ENCODE results near the gene ESAM. TPM values are rescaled to one million over a fixed set of nuclear protein-coding genes. Genes with fewer than 3 reads are reported as not detected.

Gene ESAM
- total and polyA plus RNA-seq, 2 donors (not counting 1 experiment from before 2014, with no cell fraction given): 1.4 to 14.5 TPM

DNA sequence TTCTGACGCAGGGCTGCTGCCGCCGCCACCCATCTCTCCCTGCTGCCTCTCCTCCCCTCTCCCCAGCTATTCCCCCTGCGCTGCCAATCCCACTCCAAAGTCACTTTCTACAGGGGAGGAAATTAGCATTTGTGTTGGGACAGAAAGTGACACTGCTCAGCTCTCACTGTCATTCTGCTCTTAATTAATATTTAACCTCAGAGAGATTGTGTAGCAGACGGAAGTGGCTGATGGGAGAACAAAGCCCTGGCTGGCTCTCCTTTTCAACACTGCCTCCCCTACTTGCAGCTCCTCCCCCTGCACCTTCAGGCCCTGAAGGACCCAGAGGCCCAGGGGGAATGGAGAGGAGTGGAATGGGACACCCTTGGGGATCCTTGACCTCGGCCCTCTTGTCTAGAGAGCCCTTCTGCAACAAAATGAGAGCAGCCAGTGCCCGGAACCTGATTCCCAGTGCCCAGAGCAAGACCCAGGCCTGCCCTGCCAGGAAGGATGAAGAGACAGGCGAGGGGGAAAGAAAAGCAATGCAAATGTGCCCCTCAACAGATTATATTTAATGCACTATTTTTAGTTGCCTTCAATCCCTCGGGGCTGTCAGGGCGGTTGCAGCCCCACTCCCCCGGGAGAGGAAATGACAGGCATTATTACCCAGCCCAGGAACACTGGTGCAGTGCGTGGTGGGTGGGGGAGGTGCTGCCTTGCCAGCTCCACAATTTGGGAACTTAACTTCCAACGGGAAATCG lies 36.9 kb downstream of the ESAM start:
- peak overlapping the region in 3 of 5 experiments; percentile 5 to 45 (median 25) for H3K4me3 ChIP-seq (ENCODE audit: control extremely low read depth in 1 of 5, extremely low read depth in 1 of 5, insufficient read depth in 1 of 5, low read depth in 2 of 5, low read length in 4 of 5)
- ATAC-seq (ENCODE audit: low read depth) (peak; percentile 85), DNase-seq (peak; percentile 33)
- H3K4me1 Mint-ChIP-seq: peaks cover 60% of the 10 kb centered on the region
- intact Hi-C loops (cut with micrococcal nuclease): loop anchor here (5.0 kb wide), 1 partner anchor 53 kb away; the partner anchor contains the start of genes SIAE and SPA17
- peak overlapping the region; percentile 75 for H3K4me3 Mint-ChIP-seq
- WGBS (ENCODE audit: insufficient coverage): 4% methylated on average over 4 of the region's 14 CpGs
- H3K4me2 ChIP-seq (replicated peaks; ENCODE audit: low read depth, low read length, poor library complexity, severe bottlenecking): peak overlapping the region; percentile 74
- H3K27me3 ChIP-seq (replicated peaks in 1 of 4; ENCODE audit: control extremely low read depth in 1 of 4, control insufficient read depth in 3 of 4, insufficient read depth in 4 of 4, low read length in 3 of 4): peaks cover 0 to 13% (median under 1%) of the 10 kb centered on the region in 4 experiments
- H3K4me1 ChIP-seq (ENCODE audit: control insufficient read depth in 2 of 2, insufficient read depth in 2 of 2, low read length in 2 of 2): peaks cover 36 to 39% of the 10 kb centered on the region in 2 donors
- H3K27me3 Mint-ChIP-seq: peaks cover 31% of the 10 kb centered on the region
- no peak overlapping the region for H3K27ac Mint-ChIP-seq
- peak overlapping the region; percentile 44 for H2AFZ ChIP-seq (ENCODE audit: insufficient read depth, low read depth, low read length, poor library complexity, severe bottlenecking)
- CTCF ChIA-PET: interaction anchor here (1.0 to 1.2 kb wide), 3 partner anchors 15 to 56 kb away, joined by 3 to 5 read pairs (median 5); partner anchors contain the start of genes NRGN and SIAE
- no peaks in the 10 kb centered on the region for H3K9me3 Mint-ChIP-seq (ENCODE audit: insufficient read depth)
- H3K36me3 ChIP-seq (replicated peaks in 1 of 2; ENCODE audit: control extremely low read depth in 1 of 2, control insufficient read depth in 1 of 2, extremely low read depth in 1 of 2, insufficient read depth in 2 of 2, low read length in 1 of 2): no peaks in the 10 kb centered on the region
- no peaks in the 10 kb centered on the region for H3K9me3 ChIP-seq (ENCODE audit: control extremely low read depth in 1 of 3, control insufficient read depth in 2 of 3, insufficient read depth in 1 of 3, low read length in 2 of 3)
- TF ChIP-seq, protein P1, sequence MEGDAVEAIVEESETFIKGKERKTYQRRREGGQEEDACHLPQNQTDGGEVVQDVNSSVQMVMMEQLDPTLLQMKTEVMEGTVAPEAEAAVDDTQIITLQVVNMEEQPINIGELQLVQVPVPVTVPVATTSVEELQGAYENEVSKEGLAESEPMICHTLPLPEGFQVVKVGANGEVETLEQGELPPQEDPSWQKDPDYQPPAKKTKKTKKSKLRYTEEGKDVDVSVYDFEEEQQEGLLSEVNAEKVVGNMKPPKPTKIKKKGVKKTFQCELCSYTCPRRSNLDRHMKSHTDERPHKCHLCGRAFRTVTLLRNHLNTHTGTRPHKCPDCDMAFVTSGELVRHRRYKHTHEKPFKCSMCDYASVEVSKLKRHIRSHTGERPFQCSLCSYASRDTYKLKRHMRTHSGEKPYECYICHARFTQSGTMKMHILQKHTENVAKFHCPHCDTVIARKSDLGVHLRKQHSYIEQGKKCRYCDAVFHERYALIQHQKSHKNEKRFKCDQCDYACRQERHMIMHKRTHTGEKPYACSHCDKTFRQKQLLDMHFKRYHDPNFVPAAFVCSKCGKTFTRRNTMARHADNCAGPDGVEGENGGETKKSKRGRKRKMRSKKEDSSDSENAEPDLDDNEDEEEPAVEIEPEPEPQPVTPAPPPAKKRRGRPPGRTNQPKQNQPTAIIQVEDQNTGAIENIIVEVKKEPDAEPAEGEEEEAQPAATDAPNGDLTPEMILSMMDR (IDR thresholded peaks at IDR 0.05): no peak
- TF ChIP-seq EZH2 (IDR thresholded peaks at IDR 0.05; ENCODE audit: borderline replicate concordance, insufficient read depth, low read depth, low read length, poor library complexity, severe bottlenecking): no peak
- POLR2A ChIA-PET: interaction anchor here (0.6 kb wide), 1 partner anchor 1513 kb away, joined by 4 read pairs; no protein-coding TSS in a partner anchor
- H3K27ac ChIP-seq (ENCODE audit: low read length in 2 of 2): no peak overlapping the region
- H3K9ac ChIP-seq (ENCODE audit: low read length): peak overlapping the region; percentile 41
- no peaks in the 10 kb centered on the region for H3K79me2 ChIP-seq (ENCODE audit: control insufficient read depth, insufficient read depth, low read length)
- no peaks in the 10 kb centered on the region for H4K20me1 ChIP-seq (ENCODE audit: control insufficient read depth, insufficient read depth, low read length, poor library complexity, severe bottlenecking)

DNA sequence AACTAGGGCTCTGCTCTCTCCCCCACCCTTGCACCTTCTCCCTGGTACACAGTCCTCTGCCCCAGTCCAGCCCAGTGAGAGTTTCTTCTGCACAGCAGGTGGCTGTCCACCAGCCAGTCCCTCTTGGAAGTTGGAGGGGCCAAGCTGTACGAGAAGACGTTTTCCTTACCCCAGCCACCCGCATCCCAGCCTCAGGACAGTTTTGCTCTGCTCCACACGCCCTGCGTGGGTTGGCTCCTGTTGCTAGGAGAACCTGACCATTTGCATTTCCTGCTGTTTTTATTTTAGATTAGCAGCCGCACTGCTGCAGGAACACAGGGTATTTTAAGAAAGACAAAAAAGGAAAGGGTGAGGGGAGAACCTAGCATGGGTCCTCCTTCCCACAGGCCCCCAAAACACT lies 39.9 kb downstream of the ESAM start:
- ATAC-seq (ENCODE audit: low read depth) (no peak), DNase-seq (no peak)
- Mint-ChIP-seq H3K4me1 (peaks cover 70% of the 10 kb centered on the region), H3K27me3 (peaks cover 59% of the 10 kb centered on the region), H3K9me3 (ENCODE audit: insufficient read depth) (no peaks in the 10 kb centered on the region), H3K27ac (no peak overlapping the region), H3K4me3 (peak overlapping the region; percentile 24)
- ChIA-PET POLR2A (no interaction called here), CTCF (no interaction called here)
- Histone ChIP-seq H3K27me3 (replicated peaks in 1 of 4; ENCODE audit: control extremely low read depth in 1 of 4, control insufficient read depth in 3 of 4, insufficient read depth in 4 of 4, low read length in 3 of 4) (peaks cover 0 to 40% (median 22%) of the 10 kb centered on the region in 4 experiments), H3K4me1 (ENCODE audit: control insufficient read depth in 2 of 2, insufficient read depth in 2 of 2, low read length in 2 of 2) (peaks cover 49 to 56% of the 10 kb centered on the region in 2 donors), H4K20me1 (ENCODE audit: control insufficient read depth, insufficient read depth, low read length, poor library complexity, severe bottlenecking) (no peaks in the 10 kb centered on the region), H3K9me3 (ENCODE audit: control extremely low read depth in 1 of 3, control insufficient read depth in 2 of 3, insufficient read depth in 1 of 3, low read length in 2 of 3) (no peaks in the 10 kb centered on the region), H3K79me2 (ENCODE audit: control insufficient read depth, insufficient read depth, low read length) (no peaks in the 10 kb centered on the region), H3K4me3 (ENCODE audit: control extremely low read depth in 1 of 5, extremely low read depth in 1 of 5, insufficient read depth in 1 of 5, low read depth in 2 of 5, low read length in 4 of 5) (no peak overlapping the region), H3K36me3 (replicated peaks in 1 of 2; ENCODE audit: control extremely low read depth in 1 of 2, control insufficient read depth in 1 of 2, extremely low read depth in 1 of 2, insufficient read depth in 2 of 2, low read length in 1 of 2) (no peaks in the 10 kb centered on the region), H3K9ac (ENCODE audit: low read length) (no peak overlapping the region), H2AFZ (ENCODE audit: insufficient read depth, low read depth, low read length, poor library complexity, severe bottlenecking) (no peak overlapping the region), H3K27ac (ENCODE audit: low read length in 2 of 2) (no peak overlapping the region), H3K4me2 (replicated peaks; ENCODE audit: low read depth, low read length, poor library complexity, severe bottlenecking) (peak overlapping the region; percentile 1)
- 9% methylated on average over 5 of the region's 6 CpGs for WGBS (ENCODE audit: insufficient coverage)
- intact Hi-C loops (cut with micrococcal nuclease): no loop called here
- TF ChIP-seq EZH2 (IDR thresholded peaks at IDR 0.05; ENCODE audit: borderline replicate concordance, insufficient read depth, low read depth, low read length, poor library complexity, severe bottlenecking): no peak
- TF ChIP-seq, protein P1 (IDR thresholded peaks at IDR 0.05): no peak
